K562 (cell line): ENCODE data around the gene LAMA2. TPM values are rescaled to one million over a fixed set of nuclear protein-coding genes. Genes with fewer than 3 reads are reported as not detected.

Experiments
- ATAC-seq: fragments of 200-7000 bp; cut with Tn5 transposase; 3 replicates; pipeline ENCODE4 v1.9.1; 2020; ENCODE audit warnings: moderate library complexity
- BruUV-seq: library from RNA; stranded (reverse); fragments of 400-500 nt; replicated peaks from 2 replicates; lab custom pipeline; 2021; lab: Mats Ljungman, UMichigan
- CTCF ChIA-PET: fragments of 300-600 bp; formaldehyde crosslinking; extraction: SDS; loops from one replicate; lab custom pipeline; 2021; ENCODE audit warnings: low intra/inter-chr PET ratio; lab: Yijun Ruan, JAX
- POLR2A ChIA-PET: fragments of 300-600, 350-650 bp; sonication (Branson Sonifier 250); formaldehyde crosslinking; extraction: SDS; loops from one replicate; lab custom pipeline; 2021; ENCODE audit warnings: antibody characterized with exemption, inconsistent platforms; lab: Yijun Ruan, JAX
- DNase-seq, 4 experiments: peaks; one replicate each; pipeline versions ENCODE4 v3.0.0 to v3.0.0-alpha.2; 2011 to 2018; ENCODE audit warnings: low spot score in 3 of 4, mixed read lengths in 3 of 4; ENCODE audit errors: extremely low read depth in 1 of 4
- FAIRE-seq: peaks from 2 replicates; lab custom pipeline; 2011; peaks lifted over from hg19 to GRCh38; lab: Jason Lieb, UNC
- H2AFZ ChIP-seq: 2 replicates; pipeline ENCODE4 v1.6.0; 2011; ENCODE audit warnings: low read depth, low read length, control low read depth, inconsistent platforms
- H3K27ac ChIP-seq: fragments of 200-600 bp; 3 replicates; pipeline ENCODE4 v1.8.0; 2011; ENCODE audit warnings: low read depth, mild to moderate bottlenecking, control low read depth, inconsistent platforms, low read length, moderate library complexity, mixed read lengths; ENCODE audit errors: extremely low read depth
- H3K27me3 ChIP-seq, 2 experiments: fragments of 300-600 bp in 1 of 2; 2 replicates in 1 of 2; 3 replicates in 1 of 2; pipeline versions ENCODE4 v1.6.0 to v1.8.0; 2011; ENCODE audit warnings: inconsistent platforms in 2 of 2, low read length in 2 of 2, mild to moderate bottlenecking in 1 of 2, mixed read lengths in 1 of 2, moderate library complexity in 1 of 2; ENCODE audit not compliant: control insufficient read depth in 2 of 2, insufficient read depth in 2 of 2
- H3K36me3 ChIP-seq: fragments of 300-600 bp; 3 replicates; pipeline ENCODE4 v1.8.0; 2011; ENCODE audit warnings: mild to moderate bottlenecking, low read length, inconsistent platforms; ENCODE audit not compliant: control insufficient read depth, insufficient read depth
- H3K4me1 ChIP-seq, 2 experiments: fragments of 200-600 bp in 1 of 2; replicated peaks in 1 of 2; 2 replicates in 1 of 2; 3 replicates in 1 of 2; pipeline versions ENCODE4 v1.5.1 to v1.8.0; 2011; ENCODE audit warnings: inconsistent platforms in 2 of 2, low read length in 2 of 2, mild to moderate bottlenecking in 1 of 2, mixed read lengths in 1 of 2, moderate library complexity in 1 of 2; ENCODE audit not compliant: control insufficient read depth in 2 of 2, insufficient read depth in 2 of 2
- H3K4me2 ChIP-seq: 2 replicates; pipeline ENCODE4 v1.6.1; 2011; ENCODE audit warnings: low read length, control low read depth, inconsistent platforms, mixed read lengths; ENCODE audit not compliant: insufficient read depth
- H3K4me3 ChIP-seq: fragments of 200-600 bp; sonication (generic), shearing (Covaris generic); 2 replicates; pipeline ENCODE4 v1.5.1; 2016; ENCODE audit warnings: control low read depth, inconsistent platforms
- H3K79me2 ChIP-seq: fragments of 200-600 bp; 3 replicates; pipeline ENCODE4 v1.8.0; 2011; ENCODE audit warnings: low read length, inconsistent platforms; ENCODE audit not compliant: control insufficient read depth, insufficient read depth
- H3K9ac ChIP-seq, 2 experiments: 2 replicates each; pipeline versions ENCODE4 v1.6.0 to v1.6.1; 2011; ENCODE audit warnings: low read depth in 2 of 2, low read length in 2 of 2, control low read depth in 1 of 2, inconsistent platforms in 1 of 2, mild to moderate bottlenecking in 1 of 2, mixed read lengths in 1 of 2; ENCODE audit not compliant: insufficient read depth in 1 of 2
- H3K9me1 ChIP-seq: one replicate; pipeline ENCODE4 v1.6.0; 2011; ENCODE audit warnings: inconsistent platforms, mild to moderate bottlenecking, low read length, moderate library complexity; ENCODE audit not compliant: control insufficient read depth, insufficient read depth
- H3K9me3 ChIP-seq: replicated peaks from 2 replicates; pipeline ENCODE4 v1.5.1; 2011; ENCODE audit warnings: low read depth, low read length, inconsistent platforms; ENCODE audit not compliant: control insufficient read depth, insufficient read depth
- H4K20me1 ChIP-seq: replicated peaks from 2 replicates; pipeline ENCODE4 v1.6.1; 2011; ENCODE audit warnings: low read length, inconsistent platforms, mixed read lengths; ENCODE audit not compliant: control insufficient read depth, insufficient read depth
- CEBPG ChIP-seq, 3 experiments: fragments of 200-800 bp in 1 of 3; sonication (Bioruptor generic) in 1 of 3; sonication (generic) in 1 of 3; formaldehyde crosslinking in 1 of 3; IDR thresholded peaks in 2 of 3; conservative IDR thresholded peaks in 1 of 3; 2 replicates each; pipeline versions ENCODE4 v1.6.1 to v1.8.0; 2016 to 2022; ENCODE audit warnings: missing compliant biosample characterization in 2 of 3, missing genetic modification characterization in 2 of 3, mild to moderate bottlenecking in 1 of 3, missing genetic modification reagents in 1 of 3
- CXXC5 ChIP-seq: fragments of 250-450 bp; sonication (Bioruptor Pico); IDR thresholded peaks from 2 replicates; pipeline ENCODE4 v1.8.0; 2022; ENCODE audit warnings: inconsistent platforms, mild to moderate bottlenecking, moderate library complexity
- HDGF ChIP-seq: fragments of 450-650 bp; IDR thresholded peaks from 2 replicates; pipeline ENCODE4 v1.6.1; 2016
- HSF4 ChIP-seq: fragments of 250-450 bp; sonication (Bioruptor Pico); IDR thresholded peaks from 2 replicates; pipeline ENCODE4 v2.1.2; 2022; ENCODE audit warnings: mild to moderate bottlenecking, moderate library complexity, borderline replicate concordance
- KDM4B ChIP-seq, 2 experiments: fragments of 450-650 bp in 1 of 2; sonication (generic) in 1 of 2; IDR thresholded peaks; 2 replicates each; pipeline ENCODE4 v1.6.1; 2016 to 2017; ENCODE audit warnings: borderline replicate concordance in 2 of 2, antibody characterized with exemption in 1 of 2, low read depth in 1 of 2, mild to moderate bottlenecking in 1 of 2
- NUFIP1 ChIP-seq: fragments of 450-650 bp; IDR thresholded peaks from 2 replicates; pipeline ENCODE4 v1.6.1; 2018; ENCODE audit not compliant: partially characterized antibody
- PCBP2 ChIP-seq: fragments of 200-400 bp; formaldehyde crosslinking; IDR thresholded peaks from 2 replicates; pipeline ENCODE4 v1.6.1; 2018; ENCODE audit warnings: low read length, low read depth, mild to moderate bottlenecking, moderate library complexity; ENCODE audit not compliant: poor library complexity, severe bottlenecking
- POLR2H ChIP-seq: IDR thresholded peaks from 2 replicates; pipeline ENCODE4 v1.6.1; 2016; ENCODE audit warnings: missing genetic modification characterization, low read depth, mild to moderate bottlenecking, control low read depth, missing compliant biosample characterization, moderate library complexity
- RFX1 ChIP-seq: fragments of 450-650 bp; IDR thresholded peaks from 2 replicates; pipeline ENCODE4 v1.6.1; 2016; ENCODE audit warnings: mild to moderate bottlenecking, moderate library complexity
- SRSF1 ChIP-seq: fragments of 200-400 bp; formaldehyde crosslinking; IDR thresholded peaks from 2 replicates; pipeline ENCODE4 v1.6.1; 2017; ENCODE audit warnings: mild to moderate bottlenecking, low read depth, low read length, moderate library complexity
- SRSF9 ChIP-seq: fragments of 200-400 bp; formaldehyde crosslinking; IDR thresholded peaks from 2 replicates; pipeline ENCODE4 v1.6.1; 2017; ENCODE audit warnings: low read depth, low read length, borderline replicate concordance
- TBP ChIP-seq: optimal IDR thresholded peaks from 2 replicates; pipeline ENCODE3; 2011; ENCODE audit warnings: low read depth, low read length, improper control_type of control experiment
- ZNF146 ChIP-seq: IDR thresholded peaks from one replicate; pipeline ENCODE4 v1.6.1; 2018; ENCODE audit warnings: missing compliant biosample characterization; ENCODE audit not compliant: unreplicated experiment
- ZNF586 ChIP-seq: fragments of 450-650 bp; formaldehyde crosslinking; conservative IDR thresholded peaks from 2 replicates; pipeline ENCODE4 v1.4.0; 2020; ENCODE audit warnings: mild to moderate bottlenecking, moderate library complexity
- WGBS: fragments of 100-300 bp; shearing (Covaris generic); methylation state at CpG from one replicate; pipeline ENCODE4 v1.1.6; 2016; ENCODE audit warnings: low coverage, mixed read lengths; ENCODE audit not compliant: insufficient coverage; ENCODE audit errors: missing lambda C conversion rate; 5-methylcytosine and 5-hydroxymethylcytosine counted together
- in situ Hi-C: fragments of 300-500 bp; cut with MboI; formaldehyde crosslinking; loops from 4 replicates; pipeline ENCODE4 v1.15.0; 2018; ENCODE audit warnings: inconsistent platforms, mixed read lengths
- intact Hi-C: fragments of 100-400 bp; cut with micrococcal nuclease; formaldehyde crosslinking; loops from 2 replicates; pipeline ENCODE4 v1.14.2; 2022
- polyA plus RNA-seq, 8 experiments: library from polyadenylated mRNA; depleted of rRNA in 4 of 8; stranded (reverse) in 5 of 8; unstranded in 3 of 8; fragments of >200 nt; fragmentation: Nextera tagmentation in 2 of 8; fragmentation: Illumina TruSeq in 1 of 8; extraction: Ambion mirVana in 2 of 8; extraction: Trizol in 1 of 8; gene quantifications; 2 replicates each; pipeline versions ENCODE4 v1.2.1 to v1.2.3, GENCODE V29; 2011 to 2014; ENCODE audit warnings: inconsistent platforms in 1 of 8, missing spikeins in 1 of 8
- total RNA-seq, 7 experiments: library from RNA; depleted of rRNA in 6 of 7; stranded (reverse); fragments of >200 nt in 6 of 7; fragmentation: Illumina TruSeq in 2 of 7; extraction: Trizol in 2 of 7; gene quantifications; 2 replicates each; pipeline versions ENCODE4 v1.2.1 to v1.2.3, GENCODE V29; 2011 to 2021; ENCODE audit warnings: low replicate concordance in 1 of 7

The LAMA2 gene
- total and polyA plus RNA-seq, 9 of the 15 experiments (the other 6 are each of a cell fraction or from before 2014, with no cell fraction given), result 0.04 to 1.5 (median 0.36) TPM

GRCh38 chr6:129359811-129360681 is 477.1 kb downstream of the LAMA2 start (continued):
- TF ChIP-seq HDGF, result no peak

- no peak for FAIRE-seq
- H3K79me2 ChIP-seq, result no peaks in the 10 kb centered on the region
- H3K4me3 ChIP-seq, result no peak overlapping the region
- H4K20me1 ChIP-seq, result no peaks in the 10 kb centered on the region
- H3K9ac ChIP-seq, result no peak overlapping the region
- no peaks in the 10 kb centered on the region for H3K36me3 ChIP-seq
- no peaks in the 10 kb centered on the region for H3K4me1 ChIP-seq
- no peak overlapping the region for H3K4me2 ChIP-seq
- no peaks in the 10 kb centered on the region for H3K27me3 ChIP-seq
- no peaks in the 10 kb centered on the region for H3K9me1 ChIP-seq
- WGBS, result 5% methylated on average over 2 of the region's 2 CpGs
- no peaks in the 10 kb centered on the region for H3K9me3 ChIP-seq
- BruUV-seq, result no TSS peak
- DNase-seq, result no peak
- POLR2A ChIA-PET, result interaction anchor here (0.6 to 0.8 kb wide), 2 partner anchors 8 to 789 kb away, joined by 3 read pairs; no protein-coding TSS in a partner anchor
- no peak overlapping the region for H3K27ac ChIP-seq
- intact Hi-C loops, result no loop called here
- H2AFZ ChIP-seq, result no peak overlapping the region
- CTCF ChIA-PET, result no interaction called here
- in situ Hi-C loops, result no loop called here
- no peak for TF ChIP-seq ZNF146 (CRISPR knock-in tag)
- no peak for TF ChIP-seq ZNF586 (CRISPR knock-in tag)
- TF ChIP-seq, all 486 proteins: peak for 0
- no peak for ATAC-seq
Observed at GRCh38 chr6:129360682-129360955, 477.7 kb downstream of the LAMA2 start.

GRCh38 chr6:129364037-129364436 is 481.1 kb downstream of the LAMA2 start:
- FAIRE-seq, result no peak
- no TSS peak for BruUV-seq
- Histone ChIP-seq H3K27ac (no peak overlapping the region), H3K79me2 (no peaks in the 10 kb centered on the region), H3K4me2 (no peak overlapping the region), H3K4me3 (no peak overlapping the region), H3K9ac (no peak overlapping the region), H3K36me3 (no peaks in the 10 kb centered on the region), H3K4me1 (no peaks in the 10 kb centered on the region), H2AFZ (no peak overlapping the region), H4K20me1 (no peaks in the 10 kb centered on the region), H3K27me3 (no peaks in the 10 kb centered on the region), H3K9me3 (no peaks in the 10 kb centered on the region), H3K9me1 (no peaks in the 10 kb centered on the region)
- intact Hi-C loops (no loop called here), in situ Hi-C loops (no loop called here)
- 0% methylated on average over 3 of the region's 3 CpGs for WGBS
- ATAC-seq, result no peak
- DNase-seq, result no peak
- ChIA-PET POLR2A (no interaction called here), CTCF (no interaction called here)
- TF ChIP-seq TBP (no peak), NUFIP1 (no peak), RFX1 (no peak), CXXC5 (CRISPR knock-in tag) (no peak), PCBP2 (no peak), POLR2H (tag) (no peak), HSF4 (CRISPR knock-in tag) (no peak), KDM4B (IDR thresholded peaks at IDR 0.05; ENCODE audit: borderline replicate concordance in 2 of 2, low read depth in 1 of 2) (no peak), CEBPG (CRISPR knock-in tag; IDR thresholded peaks at IDR 0.05) (no peak), CEBPG (tag; conservative IDR thresholded peaks at IDR 0.05 in 1 of 2, IDR thresholded peaks at IDR 0.05 in 1 of 2) (no peak), SRSF1 (no peak), SRSF9 (no peak)
